ENCODE results near the gene CD1C. TPM values are rescaled to one million over a fixed set of nuclear protein-coding genes. Genes with fewer than 3 reads are reported as not detected.
A peak's percentile ranks its signal among the peaks of the same experiment; 100 is the strongest.

CD1C gene
- total and polyA plus RNA-seq, 10 of the 15 experiments (the other 5 are each of a cell fraction or from before 2014, with no cell fraction given) = 0.82 to 19.0 (median 9.2) TPM

GRCh38 chr1:158286941-158287346 is 2.8 kb upstream of the CD1C start (continued):
- TF ChIP-seq ZBTB4 (CRISPR knock-in tag; IDR thresholded peaks at IDR 0.05) = no peak
- no peak for TF ChIP-seq WRNIP1 (IDR thresholded peaks at IDR 0.05; ENCODE audit: borderline replicate concordance, low read depth, low read length)
- TF ChIP-seq ZNF24 (IDR thresholded peaks at IDR 0.05) = no peak
- peak; percentile 54 for TF ChIP-seq RUNX3 (IDR thresholded peaks at IDR 0.05; ENCODE audit: low read length)
- 0 out of 2 replicates have a peak, but pooled peaks have one; percentile 37 for TF ChIP-seq SIN3A (IDR thresholded peaks at IDR 0.05; ENCODE audit: low read depth, low read length)
- TF ChIP-seq ZNF687 (IDR thresholded peaks at IDR 0.05) = no peak
- TF ChIP-seq MYB (IDR thresholded peaks at IDR 0.05; ENCODE audit: borderline replicate concordance, low read depth, low read length) = no peak
- no peak for TF ChIP-seq MTA3 (IDR thresholded peaks at IDR 0.05; ENCODE audit: borderline replicate concordance, low read length)

All from GM12878 (cell line).